ENCODE data around the gene LAMTOR1.
A peak's percentile ranks its signal among the peaks of the same experiment; 100 is the strongest.

The LAMTOR1 gene

DNA sequence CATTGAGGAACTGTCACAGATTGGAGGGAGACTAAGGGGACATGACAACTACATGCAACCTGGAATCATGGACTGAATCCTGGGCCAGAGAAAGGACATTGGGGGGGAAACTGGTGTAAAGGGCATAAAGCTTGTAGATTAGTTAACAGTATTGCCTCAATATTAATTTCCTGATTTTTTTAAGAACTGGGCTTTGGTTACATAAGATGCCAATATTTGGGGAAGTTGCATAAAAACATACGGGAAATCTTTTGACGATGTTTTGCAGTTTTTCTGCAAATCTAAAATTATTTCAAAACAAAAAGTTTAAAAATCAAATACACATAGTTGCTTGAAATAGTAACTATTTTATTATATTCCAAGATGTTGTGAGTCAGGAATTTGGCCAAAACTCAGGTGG, 29.5 kb upstream of the LAMTOR1 start:
- DNase-seq (ENCODE audit: insufficient read length, low spot score) = no peak
- no peak for FAIRE-seq
- TF ChIP-seq POLR2A (IDR thresholded peaks at IDR 0.05; ENCODE audit: low read depth, low read length) = no peak

GRCh38 chr11:72129381-72129780, 26.3 kb upstream of the LAMTOR1 start:
- DNase-seq (ENCODE audit: insufficient read length, low spot score) (no peak), FAIRE-seq (no peak)
- no peak for TF ChIP-seq POLR2A (IDR thresholded peaks at IDR 0.05; ENCODE audit: low read depth, low read length)

- no peak for TF ChIP-seq POLR2A (IDR thresholded peaks at IDR 0.05; ENCODE audit: low read depth, low read length)
- FAIRE-seq (no peak), DNase-seq (ENCODE audit: insufficient read length, low spot score) (no peak)
Measured at GRCh38 chr11:72127923-72128322, 24.8 kb upstream of the LAMTOR1 start.

DNA sequence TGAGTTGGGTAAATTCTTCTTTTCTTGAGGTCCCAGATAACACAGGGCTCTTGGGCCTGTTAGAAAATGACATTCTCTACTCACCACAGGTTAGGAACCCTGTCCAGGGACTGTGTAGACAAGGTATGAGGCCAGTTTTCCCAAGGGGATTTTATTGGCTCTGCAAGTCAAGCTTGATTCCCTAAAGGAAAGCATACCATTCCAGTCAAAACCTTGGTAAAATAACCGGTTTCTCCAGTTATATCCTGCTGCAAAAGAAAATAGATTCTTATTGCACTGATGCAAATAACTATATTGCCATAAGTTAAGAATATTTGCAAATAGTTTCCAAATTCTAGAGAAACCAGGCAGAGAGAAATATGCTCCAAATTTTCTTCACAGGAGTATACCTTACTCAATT, 22.9 kb upstream of the LAMTOR1 start:
- DNase-seq (ENCODE audit: insufficient read length, low spot score) (no peak), FAIRE-seq (no peak)
- TF ChIP-seq POLR2A (IDR thresholded peaks at IDR 0.05; ENCODE audit: low read depth, low read length) = no peak

DNA sequence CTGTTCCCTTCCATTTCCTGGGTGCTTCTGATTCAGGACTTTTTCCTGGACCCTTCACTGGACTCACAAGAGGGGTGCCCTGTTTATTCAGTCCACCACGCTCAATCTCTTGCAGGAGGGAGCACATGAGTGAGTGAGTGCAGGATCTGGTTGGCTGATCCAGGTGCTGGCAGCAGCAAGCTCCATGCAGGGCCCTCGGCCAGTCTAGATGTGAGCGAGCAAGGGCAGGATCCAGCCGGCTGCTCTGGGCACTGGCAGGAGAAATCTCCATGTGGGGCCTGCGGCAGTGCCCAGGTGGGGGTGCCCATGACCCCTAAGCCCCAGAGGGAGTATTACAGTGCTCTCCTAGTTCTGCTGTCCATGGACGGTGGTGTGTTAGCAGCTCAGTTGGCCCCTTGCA, 20.9 kb upstream of the LAMTOR1 start:
- DNase-seq (ENCODE audit: insufficient read length, low spot score) = no peak
- no peak for TF ChIP-seq POLR2A (IDR thresholded peaks at IDR 0.05; ENCODE audit: low read depth, low read length)
- FAIRE-seq = no peak

DNA sequence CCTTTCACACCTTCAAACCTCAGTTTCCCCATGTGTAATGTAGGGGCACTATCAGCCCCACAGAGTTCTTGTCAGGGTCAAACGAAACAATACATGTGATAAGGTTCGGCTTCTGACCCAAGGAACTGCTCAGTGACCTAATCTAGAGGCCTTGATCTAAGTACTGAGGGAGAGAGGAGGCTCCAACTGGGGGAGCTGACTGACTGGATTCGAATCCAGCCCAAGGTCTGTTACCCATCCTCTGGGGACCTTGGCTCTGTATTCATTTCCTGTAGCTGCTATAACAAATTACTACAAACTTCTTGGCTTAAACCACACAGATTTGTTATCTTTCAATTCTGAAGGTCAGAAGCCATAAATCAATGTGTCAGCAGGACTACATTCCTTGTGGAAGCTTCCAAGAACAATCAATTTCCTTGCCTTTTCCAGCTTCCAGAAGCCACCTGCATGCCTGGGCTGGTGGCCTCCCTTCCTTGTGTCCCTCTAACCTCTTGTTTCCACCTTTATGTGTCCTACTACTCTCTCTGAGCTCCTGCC, 20.1 kb upstream of the LAMTOR1 start:
- no peak for DNase-seq (ENCODE audit: insufficient read length, low spot score)
- TF ChIP-seq POLR2A (IDR thresholded peaks at IDR 0.05; ENCODE audit: low read depth, low read length) = no peak
- FAIRE-seq = no peak

- DNase-seq (ENCODE audit: insufficient read length, low spot score) (no peak), FAIRE-seq (no peak)
- no peak for TF ChIP-seq POLR2A (IDR thresholded peaks at IDR 0.05; ENCODE audit: low read depth, low read length)
Measured at GRCh38 chr11:72122607-72123006, 19.5 kb upstream of the LAMTOR1 start.

GRCh38 chr11:72120930-72121329, 17.8 kb upstream of the LAMTOR1 start:
- no peak for DNase-seq (ENCODE audit: insufficient read length, low spot score)
- no peak for FAIRE-seq
- no peak for TF ChIP-seq POLR2A (IDR thresholded peaks at IDR 0.05; ENCODE audit: low read depth, low read length)

GRCh38 chr11:72119198-72119597, 16.1 kb upstream of the LAMTOR1 start:
- DNase-seq (ENCODE audit: insufficient read length, low spot score) (no peak), FAIRE-seq (no peak)
- TF ChIP-seq POLR2A (IDR thresholded peaks at IDR 0.05; ENCODE audit: low read depth, low read length) = no peak

- FAIRE-seq (no peak), DNase-seq (ENCODE audit: insufficient read length, low spot score) (no peak)
- TF ChIP-seq POLR2A (IDR thresholded peaks at IDR 0.05; ENCODE audit: low read depth, low read length) = no peak
Measured at GRCh38 chr11:72116019-72116755, 13.1 kb upstream of the LAMTOR1 start.

- no peak for DNase-seq (ENCODE audit: insufficient read length, low spot score)
- no peak for FAIRE-seq
- TF ChIP-seq POLR2A (IDR thresholded peaks at IDR 0.05; ENCODE audit: low read depth, low read length) = no peak
Measured at GRCh38 chr11:72114570-72114969, 11.5 kb upstream of the LAMTOR1 start.

- no peak for TF ChIP-seq POLR2A (IDR thresholded peaks at IDR 0.05; ENCODE audit: low read depth, low read length)
- no peak for FAIRE-seq
- no peak for DNase-seq (ENCODE audit: insufficient read length, low spot score)
Measured at GRCh38 chr11:72112978-72113808, 10.1 kb upstream of the LAMTOR1 start.

DNA sequence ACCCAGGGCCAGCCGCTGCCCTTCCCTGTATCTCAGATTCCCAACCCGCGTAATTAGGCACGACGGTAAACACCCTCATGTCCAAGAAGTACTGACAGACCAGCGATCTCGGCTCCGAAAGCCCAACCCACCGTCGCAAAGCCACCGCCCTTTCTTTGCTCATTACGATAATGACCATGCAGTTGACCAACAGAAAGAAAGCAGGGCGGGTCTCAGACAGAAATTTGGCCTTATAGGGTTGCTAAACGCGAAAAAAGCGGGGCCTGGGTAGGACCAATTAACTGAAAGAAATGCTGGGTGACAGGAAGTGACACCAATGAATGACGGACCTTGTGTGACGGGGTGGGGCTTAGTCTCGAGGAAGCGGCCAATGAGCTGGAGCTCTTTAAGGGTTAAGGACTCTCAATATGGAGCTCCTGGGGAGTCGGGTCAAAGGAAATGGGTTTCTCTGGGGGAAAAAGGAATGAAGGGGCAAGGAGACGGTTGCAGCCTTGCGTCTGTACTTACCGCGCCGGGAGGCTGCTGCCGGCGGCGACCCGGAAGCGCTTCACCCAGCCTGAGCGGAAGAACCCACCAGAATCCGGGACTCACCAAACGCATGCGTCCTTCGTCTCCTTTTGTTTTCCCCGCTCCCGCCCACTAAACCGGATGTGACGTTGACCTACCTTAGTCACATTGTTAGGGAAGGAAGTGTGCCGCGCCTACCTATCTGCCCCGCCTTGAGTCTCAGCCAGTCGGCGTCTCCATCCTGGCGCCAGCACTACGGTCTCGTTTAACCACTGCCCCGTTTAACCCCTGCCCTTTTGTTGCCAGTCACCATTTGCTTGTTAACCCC, 9.3 kb upstream of the LAMTOR1 start, which contains the start of gene ANAPC15:
Gene ANAPC15 (minus strand): TSS at position 553 of the 835 bp plus-strand sequence. CDS start 1,419 bp downstream, outside the sequence.
- DNase-seq (ENCODE audit: insufficient read length, low spot score) (peak; percentile 69), FAIRE-seq (peak; percentile 81)
- peak; percentile 93 for TF ChIP-seq POLR2A (IDR thresholded peaks at IDR 0.05; ENCODE audit: low read depth, low read length)
